ENCODE results near the gene PRKAR1B.

PRKAR1B gene

DNA sequence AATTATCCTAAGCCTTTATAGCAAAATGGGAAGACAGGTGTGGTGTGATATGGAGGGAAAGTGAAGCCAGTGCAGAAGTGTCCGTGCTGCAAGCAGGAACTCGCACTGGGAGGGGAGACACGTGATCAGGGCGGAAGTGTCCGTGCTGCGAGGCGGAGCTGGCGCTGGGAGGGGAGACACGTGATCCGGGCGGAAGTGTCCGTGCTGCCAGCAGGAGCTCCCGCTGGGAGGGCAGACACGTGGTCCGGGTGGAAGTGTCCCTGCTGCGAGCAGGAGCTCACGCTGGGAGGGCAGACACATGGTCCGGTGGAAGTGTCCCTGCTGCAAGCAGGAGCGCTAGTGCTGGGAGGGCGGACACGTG is 40.5 kb upstream of the PRKAR1B start:
- TF ChIP-seq, protein P1, sequence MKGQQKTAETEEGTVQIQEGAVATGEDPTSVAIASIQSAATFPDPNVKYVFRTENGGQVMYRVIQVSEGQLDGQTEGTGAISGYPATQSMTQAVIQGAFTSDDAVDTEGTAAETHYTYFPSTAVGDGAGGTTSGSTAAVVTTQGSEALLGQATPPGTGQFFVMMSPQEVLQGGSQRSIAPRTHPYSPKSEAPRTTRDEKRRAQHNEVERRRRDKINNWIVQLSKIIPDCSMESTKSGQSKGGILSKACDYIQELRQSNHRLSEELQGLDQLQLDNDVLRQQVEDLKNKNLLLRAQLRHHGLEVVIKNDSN (IDR thresholded peaks at IDR 0.05) = peak; percentile 77
- TF ChIP-seq, protein P2, sequence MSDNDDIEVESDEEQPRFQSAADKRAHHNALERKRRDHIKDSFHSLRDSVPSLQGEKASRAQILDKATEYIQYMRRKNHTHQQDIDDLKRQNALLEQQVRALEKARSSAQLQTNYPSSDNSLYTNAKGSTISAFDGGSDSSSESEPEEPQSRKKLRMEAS (IDR thresholded peaks at IDR 0.05) = peak; percentile 42; the same call in 1 of the 2 replicates
- no peak for TF ChIP-seq FOXM1 (IDR thresholded peaks at IDR 0.05; ENCODE audit: borderline replicate concordance, low read depth)

- TF ChIP-seq, protein P2 (IDR thresholded peaks at IDR 0.05) = no peak
- TF ChIP-seq TEAD4 (IDR thresholded peaks at IDR 0.05) (no peak), CEBPB (IDR thresholded peaks at IDR 0.05) (no peak), NFIC (IDR thresholded peaks at IDR 0.05) (no peak), ZBTB7A (IDR thresholded peaks at IDR 0.05; ENCODE audit: low read depth) (no peak), TCF12 (IDR thresholded peaks at IDR 0.05; ENCODE audit: low read depth) (no peak), EGR1 (IDR thresholded peaks at IDR 0.05) (no peak), TAF1 (IDR thresholded peaks at IDR 0.05; ENCODE audit: low read depth) (no peak), RAD21 (IDR thresholded peaks at IDR 0.05; ENCODE audit: low read depth) (no peak), EP300 (IDR thresholded peaks at IDR 0.05; ENCODE audit: borderline replicate concordance) (no peak), CREB1 (IDR thresholded peaks at IDR 0.05; ENCODE audit: low read depth) (no peak)
- TF ChIP-seq, protein P3, sequence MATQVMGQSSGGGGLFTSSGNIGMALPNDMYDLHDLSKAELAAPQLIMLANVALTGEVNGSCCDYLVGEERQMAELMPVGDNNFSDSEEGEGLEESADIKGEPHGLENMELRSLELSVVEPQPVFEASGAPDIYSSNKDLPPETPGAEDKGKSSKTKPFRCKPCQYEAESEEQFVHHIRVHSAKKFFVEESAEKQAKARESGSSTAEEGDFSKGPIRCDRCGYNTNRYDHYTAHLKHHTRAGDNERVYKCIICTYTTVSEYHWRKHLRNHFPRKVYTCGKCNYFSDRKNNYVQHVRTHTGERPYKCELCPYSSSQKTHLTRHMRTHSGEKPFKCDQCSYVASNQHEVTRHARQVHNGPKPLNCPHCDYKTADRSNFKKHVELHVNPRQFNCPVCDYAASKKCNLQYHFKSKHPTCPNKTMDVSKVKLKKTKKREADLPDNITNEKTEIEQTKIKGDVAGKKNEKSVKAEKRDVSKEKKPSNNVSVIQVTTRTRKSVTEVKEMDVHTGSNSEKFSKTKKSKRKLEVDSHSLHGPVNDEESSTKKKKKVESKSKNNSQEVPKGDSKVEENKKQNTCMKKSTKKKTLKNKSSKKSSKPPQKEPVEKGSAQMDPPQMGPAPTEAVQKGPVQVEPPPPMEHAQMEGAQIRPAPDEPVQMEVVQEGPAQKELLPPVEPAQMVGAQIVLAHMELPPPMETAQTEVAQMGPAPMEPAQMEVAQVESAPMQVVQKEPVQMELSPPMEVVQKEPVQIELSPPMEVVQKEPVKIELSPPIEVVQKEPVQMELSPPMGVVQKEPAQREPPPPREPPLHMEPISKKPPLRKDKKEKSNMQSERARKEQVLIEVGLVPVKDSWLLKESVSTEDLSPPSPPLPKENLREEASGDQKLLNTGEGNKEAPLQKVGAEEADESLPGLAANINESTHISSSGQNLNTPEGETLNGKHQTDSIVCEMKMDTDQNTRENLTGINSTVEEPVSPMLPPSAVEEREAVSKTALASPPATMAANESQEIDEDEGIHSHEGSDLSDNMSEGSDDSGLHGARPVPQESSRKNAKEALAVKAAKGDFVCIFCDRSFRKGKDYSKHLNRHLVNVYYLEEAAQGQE (IDR thresholded peaks at IDR 0.05; ENCODE audit: low read depth) = no peak
- TF ChIP-seq, protein P1 (IDR thresholded peaks at IDR 0.05) = no peak
Observed at GRCh38 chr7:765383-765782, 38.3 kb upstream of the PRKAR1B start.

GRCh38 chr7:763762-764161 is 36.7 kb upstream of the PRKAR1B start:
- TF ChIP-seq TAF1 (IDR thresholded peaks at IDR 0.05; ENCODE audit: low read depth) = no peak
- TF ChIP-seq, protein P3 (IDR thresholded peaks at IDR 0.05; ENCODE audit: low read depth) = no peak
- TF ChIP-seq, protein P2 (IDR thresholded peaks at IDR 0.05) = no peak
- no peak for TF ChIP-seq NFIC (IDR thresholded peaks at IDR 0.05)
- no peak for TF ChIP-seq EGR1 (IDR thresholded peaks at IDR 0.05)
- TF ChIP-seq CEBPB (IDR thresholded peaks at IDR 0.05) = no peak
- TF ChIP-seq RAD21 (IDR thresholded peaks at IDR 0.05; ENCODE audit: low read depth) = no peak
- TF ChIP-seq EP300 (IDR thresholded peaks at IDR 0.05; ENCODE audit: borderline replicate concordance) = no peak
- no peak for TF ChIP-seq TCF12 (IDR thresholded peaks at IDR 0.05; ENCODE audit: low read depth)
- TF ChIP-seq TEAD4 (IDR thresholded peaks at IDR 0.05) = no peak
- TF ChIP-seq YY1 (IDR thresholded peaks at IDR 0.05; ENCODE audit: low read depth) = no peak
- TF ChIP-seq FOXM1 (IDR thresholded peaks at IDR 0.05; ENCODE audit: borderline replicate concordance, low read depth) = no peak
- no peak for TF ChIP-seq CREB1 (IDR thresholded peaks at IDR 0.05; ENCODE audit: low read depth)
- TF ChIP-seq ZBTB7A (IDR thresholded peaks at IDR 0.05; ENCODE audit: low read depth) = no peak
- TF ChIP-seq, protein P1 (IDR thresholded peaks at IDR 0.05) = no peak

GRCh38 chr7:762885-763284 is 35.8 kb upstream of the PRKAR1B start:
- TF ChIP-seq, protein P2 (IDR thresholded peaks at IDR 0.05) = no peak
- no peak for TF ChIP-seq EP300 (IDR thresholded peaks at IDR 0.05; ENCODE audit: borderline replicate concordance)
- no peak for TF ChIP-seq NFIC (IDR thresholded peaks at IDR 0.05)
- TF ChIP-seq, protein P1 (IDR thresholded peaks at IDR 0.05) = no peak
- TF ChIP-seq FOXM1 (IDR thresholded peaks at IDR 0.05; ENCODE audit: borderline replicate concordance, low read depth) = no peak
- no peak for TF ChIP-seq TEAD4 (IDR thresholded peaks at IDR 0.05)
- no peak for TF ChIP-seq TCF12 (IDR thresholded peaks at IDR 0.05; ENCODE audit: low read depth)
- no peak for TF ChIP-seq YY1 (IDR thresholded peaks at IDR 0.05; ENCODE audit: low read depth)
- TF ChIP-seq TAF1 (IDR thresholded peaks at IDR 0.05; ENCODE audit: low read depth) = no peak
- TF ChIP-seq, protein P3 (IDR thresholded peaks at IDR 0.05; ENCODE audit: low read depth) = no peak
- no peak for TF ChIP-seq CEBPB (IDR thresholded peaks at IDR 0.05)
- TF ChIP-seq EGR1 (IDR thresholded peaks at IDR 0.05) = no peak
- TF ChIP-seq RAD21 (IDR thresholded peaks at IDR 0.05; ENCODE audit: low read depth) = no peak
- no peak for TF ChIP-seq CREB1 (IDR thresholded peaks at IDR 0.05; ENCODE audit: low read depth)
- no peak for TF ChIP-seq ZBTB7A (IDR thresholded peaks at IDR 0.05; ENCODE audit: low read depth)
